ENCODE data around the gene COG3.

Gene COG3

DNA sequence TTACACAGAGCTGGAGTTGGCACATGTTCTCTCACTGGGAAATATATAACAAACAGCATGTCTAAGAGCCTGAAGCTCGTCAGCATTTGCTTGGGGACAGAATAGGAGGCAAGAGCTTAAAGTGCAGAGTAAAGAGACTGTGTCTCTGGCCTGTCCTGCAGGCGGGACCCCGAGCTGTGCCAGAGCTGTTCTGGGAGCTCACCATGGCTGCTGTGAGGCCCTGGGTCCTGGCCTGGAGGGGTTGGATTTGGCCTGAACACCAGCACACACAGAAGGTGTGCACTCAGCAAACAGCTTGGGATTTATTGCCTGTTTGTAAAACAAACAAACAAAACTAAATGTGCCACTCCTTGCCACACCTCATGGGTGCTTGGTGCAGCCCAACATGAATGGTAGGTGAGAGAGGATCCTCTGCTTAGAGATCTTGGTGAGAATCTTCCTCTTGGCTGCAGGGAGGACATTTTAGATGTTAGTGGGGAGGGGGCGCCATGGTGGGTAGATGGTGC is 89.9 kb downstream of the COG3 start:
- no peak for DNase-seq

DNA sequence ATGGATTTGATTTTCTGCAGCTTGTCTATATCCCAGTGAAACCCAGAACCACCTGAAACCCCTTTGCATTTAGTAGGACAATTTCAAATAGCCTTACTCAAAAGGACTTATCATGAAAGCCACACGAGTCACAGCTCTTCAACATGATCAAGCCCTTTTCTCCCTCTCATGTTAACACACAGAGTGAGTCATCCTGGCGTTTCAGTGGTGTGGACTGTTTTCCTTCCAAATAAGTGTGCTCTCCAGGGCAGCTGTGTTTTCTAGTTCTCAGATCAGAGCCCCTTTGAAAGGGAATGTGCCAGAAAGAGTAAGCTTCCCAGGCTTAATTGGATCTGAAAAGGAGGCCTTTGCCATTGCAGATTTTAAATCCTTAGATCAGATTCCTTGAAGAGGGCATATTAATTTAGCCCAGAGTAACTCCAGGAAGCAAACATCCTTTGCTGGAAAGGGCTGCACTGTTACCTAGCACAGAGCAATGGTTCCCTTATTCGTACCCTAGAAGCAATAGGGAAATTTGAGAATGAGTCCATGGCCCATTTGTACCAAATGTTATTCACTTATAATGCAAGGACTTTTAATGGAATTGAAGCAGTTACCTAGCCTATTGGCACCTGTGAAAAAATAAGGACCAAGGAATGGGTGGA is 99.5 kb downstream of the COG3 start:
- no peak for DNase-seq

DNA sequence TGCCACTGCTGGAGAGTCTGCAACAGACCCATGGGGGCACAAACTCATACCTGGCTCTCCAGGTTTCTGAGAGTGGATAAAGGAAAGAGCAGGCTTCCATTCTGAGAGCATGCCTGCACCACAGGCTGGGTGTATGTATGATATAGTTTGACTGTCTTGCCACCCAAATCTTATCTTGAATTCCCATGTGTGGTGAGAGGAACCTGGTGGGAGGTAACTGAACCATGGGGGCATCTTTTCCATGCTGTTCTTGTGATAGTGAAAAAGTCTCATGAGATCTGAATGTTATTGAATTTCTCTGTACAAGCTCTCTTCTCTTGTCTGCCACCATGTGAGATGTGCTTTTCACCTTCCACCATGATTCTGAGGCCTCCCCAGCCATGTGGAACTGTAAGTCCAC is 100.6 kb downstream of the COG3 start:
- DNase-seq: no peak

DNA sequence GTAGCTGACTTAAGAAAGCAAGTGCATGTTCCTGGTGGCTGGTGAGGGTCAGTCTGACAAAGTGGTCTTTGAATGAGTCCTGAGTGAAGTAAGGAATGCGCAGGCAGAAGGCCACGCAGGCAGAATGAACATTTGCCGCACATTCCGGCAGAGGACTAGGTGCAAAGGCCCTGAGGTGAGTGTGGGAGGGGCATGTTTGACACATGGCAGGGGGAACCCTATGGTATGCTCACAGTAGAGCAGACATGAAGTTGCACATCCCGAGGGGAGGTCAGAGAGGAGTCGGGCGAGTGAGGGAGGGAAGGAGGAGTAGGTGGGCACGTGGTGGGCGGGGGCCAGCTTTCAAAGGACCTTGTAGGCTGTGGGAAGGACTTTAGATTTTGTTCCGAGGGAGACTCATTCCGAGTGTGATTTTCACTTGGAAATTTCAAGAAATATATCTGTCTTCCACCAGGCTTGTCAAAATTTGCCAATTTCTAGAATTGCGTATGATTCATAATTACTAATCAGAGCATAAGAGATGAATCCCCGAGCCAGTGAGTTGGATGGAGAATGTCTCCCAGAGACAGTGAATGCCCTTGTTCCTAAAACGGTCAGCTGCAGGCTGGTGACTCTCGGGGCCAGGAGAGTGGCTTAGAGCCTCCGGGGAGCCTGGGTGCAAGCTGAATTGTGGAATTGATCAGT is 110.5 kb downstream of the COG3 start:
- DNase-seq: no peak

DNA sequence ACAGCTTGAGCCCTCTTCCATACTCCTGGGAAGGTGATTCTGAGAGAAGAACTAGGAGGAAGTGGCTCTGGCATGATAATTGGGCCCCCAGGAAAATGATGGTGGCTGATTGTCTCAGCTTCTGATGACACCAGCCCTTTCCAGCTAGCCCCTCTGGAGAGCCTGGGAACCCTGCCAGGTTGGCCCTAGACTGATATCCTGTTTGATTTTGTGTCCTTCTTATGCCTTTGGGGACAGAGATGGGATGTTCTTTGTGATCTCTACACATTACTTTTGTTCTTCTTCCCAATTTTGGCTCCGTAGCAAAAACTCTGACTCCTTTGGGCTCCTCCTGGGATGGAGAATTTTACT is 111.1 kb downstream of the COG3 start:
- no peak for DNase-seq

DNA sequence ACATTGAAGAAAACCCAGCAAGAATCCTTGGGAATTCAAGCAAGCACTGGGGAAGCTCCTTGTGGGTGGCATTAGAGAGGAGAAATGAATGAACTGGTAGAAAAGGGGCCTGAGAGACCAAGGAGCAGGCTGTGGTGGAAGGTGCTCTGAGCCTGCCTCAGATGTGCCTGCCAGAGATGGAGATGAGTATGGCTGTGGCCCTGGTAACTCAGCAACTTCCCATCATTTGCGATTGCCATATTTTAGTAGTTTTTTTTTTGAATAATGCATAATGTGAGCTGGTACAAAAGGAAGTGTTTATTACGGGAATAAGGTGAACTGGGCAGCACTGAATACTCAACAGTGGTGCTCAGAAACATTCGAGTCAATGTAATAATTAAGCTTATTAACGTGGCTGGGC is 111.7 kb downstream of the COG3 start:
- DNase-seq: no peak

DNA sequence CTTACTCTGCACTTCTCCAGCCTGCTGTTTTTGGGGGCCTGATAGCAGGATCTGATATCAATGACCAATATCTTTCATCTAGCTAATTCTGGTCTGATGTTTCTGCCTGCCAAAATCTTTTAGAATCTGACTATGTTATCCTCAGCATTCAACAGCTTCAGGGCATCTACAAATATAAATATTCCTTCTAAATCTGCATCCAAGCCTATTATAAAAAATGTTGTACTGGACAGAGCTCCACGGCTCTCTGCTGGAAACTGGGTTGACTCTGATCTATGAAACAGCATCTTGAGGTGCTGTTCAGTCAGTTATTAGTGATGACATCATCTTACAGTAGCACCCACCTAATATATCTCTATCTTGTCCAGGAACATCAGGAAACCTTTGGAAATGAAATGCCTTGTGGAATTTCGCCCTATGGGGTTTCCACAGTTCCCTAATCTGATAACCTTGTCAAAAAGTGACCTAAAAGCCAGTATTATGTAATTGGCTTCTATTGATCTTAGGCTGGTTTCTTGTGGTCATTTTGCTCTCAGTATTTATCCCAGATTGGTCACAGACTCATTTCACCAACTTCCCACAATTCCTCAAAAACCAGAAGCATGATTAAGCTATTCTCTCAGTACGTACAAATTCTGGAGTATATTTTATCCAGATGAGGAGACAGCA is 117.8 kb downstream of the COG3 start:
- DNase-seq: no peak

DNA sequence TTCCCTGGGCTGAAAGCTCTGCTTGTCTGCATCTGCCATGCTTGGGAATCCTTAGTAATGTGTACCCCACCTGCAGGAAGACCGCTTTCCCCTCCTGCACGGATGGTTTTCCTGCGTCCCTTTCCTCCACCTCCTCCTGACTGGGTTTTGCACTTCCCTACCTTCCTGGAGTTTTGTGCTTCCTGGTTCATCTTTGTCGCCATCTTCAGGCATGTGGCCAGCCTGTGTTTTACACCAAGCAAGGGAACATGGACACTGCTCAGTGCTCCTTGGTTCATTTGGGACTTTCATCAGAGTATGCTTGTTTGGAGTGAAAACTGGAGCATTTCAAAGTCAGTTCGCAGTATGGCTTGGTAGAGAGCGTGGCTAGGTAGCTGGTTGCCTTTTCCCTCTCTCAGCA is 120.1 kb downstream of the COG3 start:
- DNase-seq: no peak
